Ishikawa (cell line): ENCODE data around the gene BBS2.

ENCODE experiments used
- CEBPB ChIP-seq: IDR thresholded peaks from 2 replicates; pipeline ENCODE4 v1.6.1; 2012
- CREB1 ChIP-seq: IDR thresholded peaks from 2 replicates; pipeline ENCODE4 v1.6.1; 2012; ENCODE audit warnings: low read depth
- EGR1 ChIP-seq: IDR thresholded peaks from 2 replicates; pipeline ENCODE4 v1.6.1; 2012
- EP300 ChIP-seq: IDR thresholded peaks from 2 replicates; pipeline ENCODE4 v1.6.1; 2012; ENCODE audit warnings: borderline replicate concordance
- FOXM1 ChIP-seq: IDR thresholded peaks from 2 replicates; pipeline ENCODE4 v1.6.1; 2012; ENCODE audit warnings: low read depth, borderline replicate concordance
- MAX ChIP-seq: IDR thresholded peaks from 2 replicates; pipeline ENCODE4 v1.6.1; 2012
- NFIC ChIP-seq: IDR thresholded peaks from 2 replicates; pipeline ENCODE4 v1.6.1; 2012
- RAD21 ChIP-seq: IDR thresholded peaks from 2 replicates; pipeline ENCODE4 v1.6.1; 2012; ENCODE audit warnings: low read depth
- REST ChIP-seq: IDR thresholded peaks from 2 replicates; pipeline ENCODE4 v1.6.1; 2012; ENCODE audit warnings: low read depth, mild to moderate bottlenecking
- TAF1 ChIP-seq: IDR thresholded peaks from 2 replicates; pipeline ENCODE4 v1.6.1; 2012; ENCODE audit warnings: low read depth, mild to moderate bottlenecking
- TCF12 ChIP-seq: IDR thresholded peaks from 2 replicates; pipeline ENCODE4 v1.6.1; 2012; ENCODE audit warnings: low read depth
- TEAD4 ChIP-seq: IDR thresholded peaks from 2 replicates; pipeline ENCODE4 v1.6.1; 2012
- YY1 ChIP-seq: IDR thresholded peaks from 2 replicates; pipeline ENCODE4 v1.6.1; 2012; ENCODE audit warnings: low read depth
- ZBTB7A ChIP-seq: IDR thresholded peaks from 2 replicates; pipeline ENCODE4 v1.6.1; 2012; ENCODE audit warnings: low read depth
- TF ChIP-seq, protein P1 (sequence below): IDR thresholded peaks from 2 replicates; pipeline ENCODE4 v1.6.1; 2012

BBS2 gene

DNA sequence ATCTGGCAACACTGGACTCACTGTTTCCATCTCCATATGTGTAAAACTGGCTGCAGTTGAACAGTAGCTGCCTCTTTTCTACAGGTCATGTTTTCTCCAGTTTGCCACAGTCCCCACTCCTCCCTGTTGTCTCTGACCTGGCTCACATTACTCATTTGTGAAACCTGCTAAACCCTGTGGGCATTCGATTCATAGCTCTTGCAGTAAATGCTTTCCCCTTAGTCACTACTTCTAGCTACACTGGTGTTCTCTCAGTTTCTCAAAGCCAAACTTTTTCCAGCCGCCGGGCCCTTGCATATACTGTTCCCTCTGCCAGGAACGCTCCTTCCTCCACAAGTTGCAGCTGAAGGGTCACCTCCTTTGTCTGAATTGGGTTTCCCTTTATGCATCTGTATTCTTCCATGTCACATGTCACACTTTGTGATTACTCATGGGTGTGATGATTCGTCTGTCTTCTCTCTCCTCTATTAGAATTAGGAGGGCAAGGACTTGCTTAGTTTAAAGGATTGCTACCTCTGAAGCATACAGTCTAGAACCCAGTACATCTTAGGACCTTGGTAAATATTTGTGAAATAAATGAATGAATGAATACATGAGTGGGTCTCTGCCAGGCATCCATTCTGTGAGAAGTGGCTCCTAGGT is 30.0 kb upstream of the BBS2 start:
- TF ChIP-seq REST (no peak), YY1 (no peak), CEBPB (no peak), TEAD4 (no peak)
- TF ChIP-seq, protein P1, sequence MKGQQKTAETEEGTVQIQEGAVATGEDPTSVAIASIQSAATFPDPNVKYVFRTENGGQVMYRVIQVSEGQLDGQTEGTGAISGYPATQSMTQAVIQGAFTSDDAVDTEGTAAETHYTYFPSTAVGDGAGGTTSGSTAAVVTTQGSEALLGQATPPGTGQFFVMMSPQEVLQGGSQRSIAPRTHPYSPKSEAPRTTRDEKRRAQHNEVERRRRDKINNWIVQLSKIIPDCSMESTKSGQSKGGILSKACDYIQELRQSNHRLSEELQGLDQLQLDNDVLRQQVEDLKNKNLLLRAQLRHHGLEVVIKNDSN: no peak

- TF ChIP-seq TEAD4 (no peak), CREB1 (no peak), EP300 (no peak), ZBTB7A (no peak), FOXM1 (no peak), EGR1 (no peak), NFIC (no peak), TAF1 (no peak)
- TF ChIP-seq, protein P1: no peak
These were observed 29.3 kb upstream of the BBS2 start for GRCh38 chr16:56549161-56549560.

GRCh38 chr16:56547949-56548567 is 28.2 kb upstream of the BBS2 start:
- TF ChIP-seq EGR1 (no peak), FOXM1 (no peak), NFIC (no peak), REST (no peak), EP300 (no peak), CREB1 (no peak), MAX (no peak), CEBPB (no peak)
- TF ChIP-seq, protein P1: no peak

DNA sequence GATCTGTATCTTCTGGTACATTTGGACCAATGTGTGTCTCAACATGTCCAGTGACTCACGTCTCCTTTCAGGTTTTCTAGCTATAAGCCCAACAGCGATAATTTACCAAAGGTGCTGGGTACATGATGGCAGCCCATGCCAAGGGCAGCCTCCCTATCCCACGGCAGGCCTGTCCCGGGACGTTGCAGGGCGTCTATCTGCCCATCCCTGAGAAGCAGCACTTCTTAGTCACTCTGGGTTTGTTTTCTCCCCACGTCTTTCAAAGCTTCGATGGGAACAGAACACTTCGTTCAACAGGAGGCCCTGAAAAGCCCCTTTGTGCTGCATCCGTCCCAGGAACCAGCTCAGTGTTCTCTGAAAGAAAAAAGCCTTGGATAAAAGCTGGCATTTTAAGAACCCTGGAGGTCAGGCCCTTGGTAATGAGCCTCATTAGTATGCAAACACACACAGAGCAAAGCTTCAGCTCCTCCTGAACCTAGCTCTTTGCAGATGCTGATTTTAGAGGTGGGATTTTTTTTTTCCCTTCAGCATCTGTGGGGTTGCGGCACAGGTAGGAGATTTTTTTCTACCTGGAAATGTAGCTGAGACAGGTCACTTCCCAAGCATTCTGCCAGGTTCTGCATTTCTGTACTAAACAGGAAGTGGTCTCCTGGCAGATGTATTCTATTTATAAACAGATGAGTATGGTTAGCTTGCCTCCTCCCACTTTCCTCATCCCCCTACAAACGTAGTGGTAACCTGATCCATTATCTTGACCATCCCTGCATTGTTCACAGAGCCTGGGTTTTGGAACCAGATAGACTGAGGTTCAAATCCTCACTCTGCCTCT is 27.5 kb upstream of the BBS2 start:
- TF ChIP-seq, protein P1: no peak
- TF ChIP-seq TAF1: no peak
- TF ChIP-seq CREB1: no peak
- no peak for TF ChIP-seq TEAD4
- TF ChIP-seq ZBTB7A: no peak
- no peak for TF ChIP-seq NFIC
- no peak for TF ChIP-seq EGR1
- no peak for TF ChIP-seq MAX
- no peak for TF ChIP-seq YY1
- no peak for TF ChIP-seq EP300
- TF ChIP-seq TCF12: no peak
- TF ChIP-seq FOXM1: no peak
- no peak for TF ChIP-seq RAD21
- TF ChIP-seq REST: no peak
- TF ChIP-seq CEBPB: no peak
